ENCODE measurements around the gene CECR2.

- TF ChIP-seq BHLHE40 (IDR thresholded peaks at IDR 0.05; ENCODE audit: borderline replicate concordance): no peak
- no peak for TF ChIP-seq SUZ12 (IDR thresholded peaks at IDR 0.05)
- no peak for TF ChIP-seq TARDBP (IDR thresholded peaks at IDR 0.05)
- no peak for TF ChIP-seq L3MBTL2 (conservative IDR thresholded peaks at IDR 0.05)
- TF ChIP-seq FOXK2 (IDR thresholded peaks at IDR 0.05): no peak
- TF ChIP-seq FOXA1 (IDR thresholded peaks at IDR 0.05): no peak
- no peak for TF ChIP-seq SP1 (IDR thresholded peaks at IDR 0.05)
- no peak for TF ChIP-seq NFRKB (IDR thresholded peaks at IDR 0.05)
Observed at GRCh38 chr22:17369439-17370025, at the start of gene CECR2.
